Thyroid gland (tissue), 4 donors: ENCODE measurements around the gene APRT.

Experiments
- CTCF ChIP-seq, 6 experiments: fragments of 200-600 bp in 3 of 6; fragments of 450-650 bp in 3 of 6; sonication (generic) in 3 of 6; IDR thresholded peaks; one replicate each; pipeline ENCODE4 v1.5.1; 2016 to 2019; ENCODE audit warnings: antibody characterized with exemption in 6 of 6, mild to moderate bottlenecking in 2 of 6, inconsistent platforms in 1 of 6, moderate library complexity in 1 of 6
- POLR2A ChIP-seq, 2 donors: fragments of 450-650 bp; IDR thresholded peaks; one replicate each; pipeline ENCODE4 v1.6.1; 2017; ENCODE audit warnings: antibody characterized with exemption in 2 of 2, mild to moderate bottlenecking in 2 of 2, moderate library complexity in 1 of 2

DNA sequence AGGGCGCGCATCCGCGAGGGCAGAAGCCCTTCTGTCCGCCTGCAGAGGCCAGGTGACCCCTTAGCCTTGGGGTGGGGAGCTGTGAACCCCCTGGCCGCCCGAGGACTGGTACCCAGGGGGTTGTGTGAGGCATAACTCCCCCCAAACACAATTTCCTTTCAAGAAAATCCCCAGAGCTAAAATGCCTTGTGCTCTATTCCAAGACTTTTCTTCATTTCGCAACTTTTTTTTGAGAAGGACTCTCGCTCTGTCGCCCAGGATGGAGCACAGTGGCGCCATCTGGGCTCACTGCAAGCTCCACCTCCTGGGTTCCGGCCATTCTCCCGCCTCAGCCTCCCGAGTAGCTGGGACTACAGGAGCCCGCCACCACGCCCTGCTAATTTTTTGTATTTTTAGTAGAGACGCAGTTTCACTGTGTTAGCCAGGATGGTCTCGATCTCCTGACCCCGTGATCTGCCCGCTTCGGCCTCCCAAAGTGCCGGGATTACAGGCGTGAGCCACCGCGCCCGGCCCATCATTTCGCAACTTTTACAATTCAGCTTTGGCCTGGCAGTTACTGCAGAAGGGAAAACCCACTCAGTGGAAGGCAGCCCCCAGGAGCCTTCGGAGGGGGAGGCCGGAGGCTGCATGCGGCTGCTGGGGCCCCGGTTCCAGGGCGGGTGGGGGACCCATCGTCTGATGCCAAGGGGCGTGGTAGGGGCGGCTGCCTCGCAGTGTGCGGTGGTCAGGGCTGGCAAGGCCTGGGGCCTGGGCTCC lies 963 bp upstream of the APRT start:
- TF ChIP-seq CTCF (IDR thresholded peaks at IDR 0.05) (peak in 1 of 6 experiments; percentile 0), POLR2A (IDR thresholded peaks at IDR 0.05) (no peak)
